Erythroblast (primary cell): ENCODE data around the gene MELTF.
"Not testable (repeated sequence)": the region's sequence is repeated elsewhere in the genome, so short reads cannot be mapped to it uniquely, and the experiment has no call there.

Experiments
- DNase-seq, 2 experiments: peaks; one replicate each; lab custom pipeline; 2025; lab: John Stamatoyannopoulos, UW
- GATA1 ChIP-seq: IDR thresholded peaks from 2 replicates; pipeline ENCODE4 v1.6.1; 2011; ENCODE audit warnings: low read depth, mild to moderate bottlenecking, control low read depth, low read length, moderate library complexity
- POLR2A ChIP-seq: IDR thresholded peaks from 2 replicates; pipeline ENCODE4 v1.6.1; 2011; ENCODE audit warnings: mild to moderate bottlenecking, low read length

MELTF gene

GRCh38 chr3:197029511-197030167, at the start of gene MELTF:
TSS of gene MELTF (minus strand) at chr3:197029817. CDS start at chr3:197029702, 115 bp downstream.
- no peak for TF ChIP-seq GATA1
- TF ChIP-seq POLR2A = no peak
- DNase-seq = peak; percentile 78 to 87

- no peak for DNase-seq
- no peak for TF ChIP-seq POLR2A
- TF ChIP-seq GATA1 = no peak
These were observed 46.8 kb upstream of the MELTF start for GRCh38 chr3:197076415-197076814.

GRCh38 chr3:197068077-197068476, 38.5 kb upstream of the MELTF start:
- TF ChIP-seq GATA1 (no peak), POLR2A (no peak)
- no peak for DNase-seq

GRCh38 chr3:197064771-197065170, 35.2 kb upstream of the MELTF start:
- no peak for TF ChIP-seq POLR2A
- no peak for TF ChIP-seq GATA1
- peak; percentile 53 to 65 for DNase-seq

- TF ChIP-seq GATA1 (no peak), POLR2A (no peak)
- DNase-seq = no peak
These were observed 32.8 kb upstream of the MELTF start for GRCh38 chr3:197062446-197062845.

- DNase-seq = not testable (repeated sequence)
These were observed 22.0 kb upstream of the MELTF start for GRCh38 chr3:197051637-197052036.

- TF ChIP-seq GATA1 (no peak), POLR2A (no peak)
- DNase-seq = no peak
These were observed 20.9 kb upstream of the MELTF start for GRCh38 chr3:197050511-197050910.

- DNase-seq = no peak
- no peak for TF ChIP-seq POLR2A
- TF ChIP-seq GATA1 = no peak
These were observed 12.9 kb upstream of the MELTF start for GRCh38 chr3:197042539-197042938.

GRCh38 chr3:197041875-197042488, 12.4 kb upstream of the MELTF start:
- no peak for DNase-seq
- TF ChIP-seq GATA1 = no peak
- TF ChIP-seq POLR2A = no peak

- no peak for TF ChIP-seq POLR2A
- TF ChIP-seq GATA1 = no peak
- no peak for DNase-seq
These were observed 11.0 kb upstream of the MELTF start for GRCh38 chr3:197040658-197041057.

- DNase-seq = no peak
- no peak for TF ChIP-seq POLR2A
These were observed 9.3 kb upstream of the MELTF start for GRCh38 chr3:197038679-197039462.

GRCh38 chr3:197035577-197035976, 6.0 kb upstream of the MELTF start:
- no peak for TF ChIP-seq POLR2A
- no peak for TF ChIP-seq GATA1
- DNase-seq = no peak

GRCh38 chr3:197034778-197035177, 5.2 kb upstream of the MELTF start:
- DNase-seq = not testable (repeated sequence)

- not testable (repeated sequence) for DNase-seq
These were observed 4.1 kb upstream of the MELTF start for GRCh38 chr3:197033764-197034163.

GRCh38 chr3:197031315-197032285, 2.0 kb upstream of the MELTF start:
- DNase-seq = no peak
- peak; percentile 85 for TF ChIP-seq GATA1
- no peak for TF ChIP-seq POLR2A
